Mesenteric fat pad (tissue), 1 donor: ENCODE results near the gene MGAT4A. TPM values are rescaled to one million over a fixed set of nuclear protein-coding genes. Genes with fewer than 3 reads are reported as not detected.
A peak's percentile ranks its signal among the peaks of the same experiment; 100 is the strongest.

ENCODE experiments used
- DNase-seq: peaks from one replicate; pipeline ENCODE4 v3.0.0-alpha.2; 2020; ENCODE audit warnings: low spot score
- total RNA-seq: library from RNA; stranded (reverse); fragmentation: NEBNext Ultra II Directional; extraction: Animal tissue kit (Norgen Biotek cat#: 25700); gene quantifications from one replicate; pipeline ENCODE4 v1.2.1, GENCODE V29; 2021
- donor health status: DM: yes; HTN: yes; CAD: no.

MGAT4A gene
- total RNA-seq, 1 donor from 2014 or later, result 50.6 TPM

- DNase-seq, result no peak
Observed at GRCh38 chr2:98577313-98577712, 153.6 kb downstream of the MGAT4A start.

GRCh38 chr2:98576666-98577312, 154.1 kb downstream of the MGAT4A start:
- no peak for DNase-seq

DNA sequence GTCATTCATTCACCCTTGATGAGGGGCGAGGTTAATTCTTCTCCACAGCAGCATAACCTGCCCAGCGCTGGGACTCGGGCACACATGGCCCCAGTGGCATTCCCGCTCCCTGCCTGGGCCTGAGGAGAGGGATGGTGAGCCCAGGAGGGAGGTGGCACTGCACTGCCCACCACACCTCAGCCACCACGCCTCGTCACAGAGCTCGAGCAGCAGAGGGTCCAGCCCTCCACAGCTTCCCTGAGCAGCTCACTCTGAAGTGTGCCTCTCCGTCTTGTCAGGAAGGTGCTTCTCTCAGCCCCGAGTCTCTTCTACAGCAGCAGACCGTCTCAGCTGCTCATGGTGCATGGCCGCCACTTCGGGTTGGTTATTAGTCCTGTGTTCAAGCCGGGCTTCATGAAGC, 157.5 kb downstream of the MGAT4A start:
- DNase-seq, result peak; percentile 84

GRCh38 chr2:98572676-98573075, 158.3 kb downstream of the MGAT4A start:
- no peak for DNase-seq

- peak; percentile 68 for DNase-seq
Observed at GRCh38 chr2:98572211-98572610, 158.7 kb downstream of the MGAT4A start.

GRCh38 chr2:98571796-98572195, 159.1 kb downstream of the MGAT4A start:
- DNase-seq, result peak; percentile 55

DNA sequence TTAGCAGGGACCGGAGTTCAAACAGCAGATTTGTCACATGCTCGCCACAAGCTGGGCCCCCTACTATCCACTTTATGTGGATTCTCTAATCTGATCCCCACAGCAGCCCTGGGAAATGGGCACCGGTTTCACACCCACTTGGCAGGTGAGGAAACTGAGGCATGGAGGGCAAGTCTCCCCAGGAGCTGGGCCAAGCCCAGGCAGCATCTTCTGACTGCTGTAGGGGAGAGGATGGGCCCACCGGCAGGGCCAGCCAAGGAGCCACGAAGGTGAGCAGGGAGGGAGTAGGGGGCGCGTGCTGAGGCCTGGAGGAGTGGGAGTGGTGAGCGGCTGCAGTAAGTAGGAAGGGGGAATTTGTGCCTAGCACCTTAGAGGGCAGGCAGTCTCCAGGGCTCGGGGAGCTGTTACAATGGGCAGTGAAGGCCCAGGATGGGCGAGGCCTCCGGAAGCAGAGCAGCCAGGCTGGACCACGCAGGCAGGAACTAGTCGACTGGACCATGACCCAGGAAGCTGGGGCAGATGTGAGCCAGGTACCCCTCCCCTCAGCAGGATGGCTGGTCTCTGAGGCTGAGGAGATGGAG, 159.7 kb downstream of the MGAT4A start:
- peak; percentile 80 for DNase-seq

DNA sequence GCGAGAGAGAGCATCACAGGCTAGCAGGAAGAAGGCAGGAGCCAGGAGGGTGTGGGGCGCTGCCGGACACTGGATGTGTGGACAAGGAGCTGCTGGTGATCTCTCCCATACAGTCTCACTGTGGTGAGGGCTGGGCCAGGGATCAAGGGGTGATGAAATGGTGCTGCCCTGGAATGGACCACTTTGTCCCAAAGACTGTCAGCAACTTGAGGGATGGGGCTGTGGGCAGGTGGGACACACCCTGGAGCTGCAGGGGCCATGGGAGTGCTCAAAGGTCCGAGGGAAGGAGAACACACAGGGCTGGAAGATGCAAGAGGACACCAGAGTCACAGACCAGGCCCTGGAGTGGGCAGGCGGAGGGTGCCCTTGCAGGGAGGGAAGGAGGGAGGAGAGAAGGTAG, 160.6 kb downstream of the MGAT4A start:
- peak; percentile 82 for DNase-seq

GRCh38 chr2:98569915-98570314, 161.0 kb downstream of the MGAT4A start:
- DNase-seq, result no peak

- no peak for DNase-seq
Observed at GRCh38 chr2:98569197-98569793, 161.6 kb downstream of the MGAT4A start.

Other genes with a start within 250 kb of the MGAT4A start
- 18.0 TPM for gene COA5, start 122.6 kb downstream of the MGAT4A start, total RNA-seq
- 46.6 TPM for gene UNC50, start 122.5 kb downstream of the MGAT4A start, total RNA-seq
- 7.9 TPM for gene CRACDL, start 205.1 kb upstream of the MGAT4A start, total RNA-seq